ENCODE measurements around the gene MIDN. TPM values are rescaled to one million over a fixed set of nuclear protein-coding genes. Genes with fewer than 3 reads are reported as not detected.

MIDN gene
- 2.2 and 2.5 TPM in 2 replicates for total RNA-seq (2012; rRNA removed)
- 24.1 and 26.0 TPM in 2 replicates for polyA plus RNA-seq (2012; rRNA removed)
- polyA plus RNA-seq (2012; cell fraction: cytosol; rRNA removed): 39.2 and 47.7 TPM in 2 replicates
- 97.0 and 144 TPM in 2 replicates for polyA plus RNA-seq (2012; cell fraction: nucleus; rRNA removed; ENCODE audit: low replicate concordance)
- percentile 91 among the genes with signal in this experiment for Bru-seq, nascent RNA
- percentile 87 among the genes with signal in this experiment for BruChase-seq, experiment 1, labeled RNA remaining after a 6-hour chase
- BruChase-seq, experiment 2, labeled RNA remaining after a 2-hour chase: percentile 92 among the genes with signal in this experiment
- long read RNA-seq, partial matches to known transcripts: 20 of 23 reads
- long read RNA-seq, other reads (novel, unspliced or antisense): 3 of 23 reads

DNA sequence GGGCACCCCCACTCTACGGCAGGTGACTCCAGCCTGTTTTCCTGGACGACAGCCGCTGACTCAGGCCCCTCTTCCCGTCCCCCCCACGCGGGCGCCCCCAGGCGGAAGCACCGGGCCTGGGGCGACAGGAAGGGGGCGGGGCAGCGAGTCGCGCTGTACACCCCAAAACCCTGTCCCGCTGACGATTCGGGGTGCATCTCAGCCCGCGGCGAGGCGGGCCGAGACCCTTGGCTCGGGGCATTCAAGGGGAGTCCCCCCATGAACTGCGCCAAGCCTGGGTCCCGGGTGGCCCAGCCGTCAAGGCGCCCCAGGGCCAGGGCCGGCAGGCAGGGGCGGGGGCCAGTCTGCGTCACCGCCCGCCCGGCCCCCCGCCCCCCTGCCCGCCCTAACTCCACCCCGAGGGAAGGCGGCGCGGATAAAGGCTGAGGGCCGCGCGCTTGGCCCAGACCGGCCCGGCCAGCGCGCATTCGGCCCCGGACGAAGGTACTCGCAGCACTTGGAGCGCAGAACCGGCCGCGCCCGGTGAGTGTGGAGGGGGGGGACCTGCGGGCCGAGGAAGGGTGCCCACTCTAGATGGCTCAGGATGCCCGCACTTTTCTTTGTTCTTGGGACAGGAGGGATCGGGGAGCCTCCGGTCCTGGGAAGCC, at the start of gene MIDN:
Gene MIDN, plus strand, starts transcription at position 445 of the 647 bp plus-strand sequence. CDS start 1,714 bp downstream, outside the sequence.
- H3K18ac ChIP-seq (ENCODE audit: low read depth, low read length): peak within 1 kb of the TSS; percentile 80; the same call in 1 of the 2 replicates
- H2BK5ac ChIP-seq (ENCODE audit: low read depth, low read length, poor library complexity, severe bottlenecking): peak within 1 kb of the TSS; percentile 97
- H2BK20ac ChIP-seq (ENCODE audit: low read depth, low read length): peak within 1 kb of the TSS; percentile 46; the same call in 1 of the 2 replicates
- H2BK15ac ChIP-seq (ENCODE audit: low read depth, low read length): peak within 1 kb of the TSS; percentile 30; the same call in 1 of the 3 replicates
- no peaks in the 10 kb centered on the region for H3K27me3 ChIP-seq (ENCODE audit: control insufficient read depth, insufficient read depth, low read length)
- CTCF ChIA-PET: no interaction called here
- DNase-seq (peak; percentile 86), ATAC-seq (ENCODE audit: low read depth) (peak; percentile 40)
- H3K79me1 ChIP-seq (ENCODE audit: low read depth in 1 of 2, low read length in 2 of 2): peaks cover 0 to 42% of the 10 kb centered on the region in 2 experiments; a peak in 2 of 4 replicates
- H3K4me2 ChIP-seq (ENCODE audit: low read depth, low read length): peak within 1 kb of the TSS; percentile 89
- H3K36me3 ChIP-seq (ENCODE audit: control insufficient read depth, insufficient read depth, low read length): peaks cover 22% of the 10 kb centered on the region
- no peaks in the 10 kb centered on the region for H3K9me1 ChIP-seq (ENCODE audit: insufficient read depth, low read length)
- H3K23ac ChIP-seq (ENCODE audit: low read depth, low read length): peak within 1 kb of the TSS; percentile 78
- peak within 1 kb of the TSS; percentile 98 for H3K27ac ChIP-seq (ENCODE audit: insufficient read depth, low read length)
- H4K20me1 ChIP-seq (ENCODE audit: insufficient read depth, low read length): peaks cover 52% of the 10 kb centered on the region
- 0 out of 2 replicates have a peak within 1 kb of the TSS, but pooled peaks have one; percentile 60 for H4K5ac ChIP-seq (ENCODE audit: low read depth, low read length)
- H2BK120ac ChIP-seq (ENCODE audit: low read depth, low read length): peak within 1 kb of the TSS; percentile 94
- peak within 1 kb of the TSS; percentile 98 for H3K14ac ChIP-seq (replicated peaks; ENCODE audit: low read depth, low read length)
- dilution Hi-C loops (cut with HindIII; ENCODE audit: low sequenced_read_pairs, unreplicated experiment): no loop called here
- peak within 1 kb of the TSS; percentile 100 for H2AK9ac ChIP-seq (replicated peaks; ENCODE audit: low read depth, low read length, poor library complexity)
- peak within 1 kb of the TSS; percentile 94 for H2AFZ ChIP-seq (replicated peaks; ENCODE audit: low read length, poor library complexity)
- H3K4me1 ChIP-seq (ENCODE audit: control insufficient read depth, insufficient read depth, low read length): peaks cover 14% of the 10 kb centered on the region
- H3K9ac ChIP-seq (ENCODE audit: low read depth, low read length): peak within 1 kb of the TSS; percentile 94
- no TSS peak for BruUV-seq (replicated peaks)
- peak within 1 kb of the TSS in 1 of 2 experiments; percentile 85; a peak in 2 of 4 replicates for H4K8ac ChIP-seq (ENCODE audit: low read depth in 2 of 2, low read length in 2 of 2)
- intact Hi-C loops (cut with micrococcal nuclease): loop anchor here (1.0 kb wide), 1 partner anchor 18 kb away; no protein-coding TSS in a partner anchor
- no peaks in the 10 kb centered on the region for H3K9me3 ChIP-seq (ENCODE audit: control insufficient read depth, insufficient read depth, low read length)
- peak within 1 kb of the TSS; percentile 95 for H4K91ac ChIP-seq (ENCODE audit: insufficient read depth, low read depth, low read length)
- H3K4ac ChIP-seq (ENCODE audit: low read depth, low read length): peak within 1 kb of the TSS; percentile 95
- peak within 1 kb of the TSS; percentile 98 for H2AK5ac ChIP-seq (ENCODE audit: low read depth, low read length)
- WGBS, 2 experiments (ENCODE audit: extremely low coverage in 2 of 2, insufficient read length in 1 of 2): 0% methylated on average over 1 of the region's 60 CpGs; no CpG with 5 or more reads in 1 of the 2 experiments
- POLR2A ChIA-PET (ENCODE audit: unreplicated experiment): interaction anchor here (1.0 kb wide), 1 partner anchor 21 kb away, joined by 3 read pairs; no protein-coding TSS in a partner anchor
- H3K56ac ChIP-seq (ENCODE audit: extremely low read depth, insufficient read depth, low read length): peak within 1 kb of the TSS; percentile 90
- in situ Hi-C loops (cut with MboI; ENCODE audit: low sequenced_read_pairs): no loop called here
- peak within 1 kb of the TSS; percentile 93 for H3K4me3 ChIP-seq (ENCODE audit: insufficient read depth, low read depth, low read length)
- no peak for TF ChIP-seq RFX5 (IDR thresholded peaks at IDR 0.05; ENCODE audit: low read depth, low read length)
- TF ChIP-seq, protein P1, sequence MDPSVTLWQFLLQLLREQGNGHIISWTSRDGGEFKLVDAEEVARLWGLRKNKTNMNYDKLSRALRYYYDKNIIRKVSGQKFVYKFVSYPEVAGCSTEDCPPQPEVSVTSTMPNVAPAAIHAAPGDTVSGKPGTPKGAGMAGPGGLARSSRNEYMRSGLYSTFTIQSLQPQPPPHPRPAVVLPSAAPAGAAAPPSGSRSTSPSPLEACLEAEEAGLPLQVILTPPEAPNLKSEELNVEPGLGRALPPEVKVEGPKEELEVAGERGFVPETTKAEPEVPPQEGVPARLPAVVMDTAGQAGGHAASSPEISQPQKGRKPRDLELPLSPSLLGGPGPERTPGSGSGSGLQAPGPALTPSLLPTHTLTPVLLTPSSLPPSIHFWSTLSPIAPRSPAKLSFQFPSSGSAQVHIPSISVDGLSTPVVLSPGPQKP (IDR thresholded peaks at IDR 0.05; ENCODE audit: borderline replicate concordance, low read depth, low read length): no peak
- TF ChIP-seq MXI1 (IDR thresholded peaks at IDR 0.05; ENCODE audit: borderline replicate concordance, low read depth, low read length): peak; percentile 11; the same call in 1 of the 2 replicates
- 0 out of 2 replicates have a peak, but pooled peaks have one; percentile 14 for TF ChIP-seq NFE2L2 (IDR thresholded peaks at IDR 0.05; ENCODE audit: low read depth, low read length)
- peak; percentile 98 for TF ChIP-seq POLR2A (IDR thresholded peaks at IDR 0.05; ENCODE audit: low read depth, low read length)
- TF ChIP-seq CHD1 (IDR thresholded peaks at IDR 0.05; ENCODE audit: low read depth, low read length): no peak
- TF ChIP-seq RAD21 (IDR thresholded peaks at IDR 0.05; ENCODE audit: low read length): no peak
- TF ChIP-seq CEBPB (IDR thresholded peaks at IDR 0.05; ENCODE audit: low read depth, low read length): no peak
- TF ChIP-seq, protein P2, sequence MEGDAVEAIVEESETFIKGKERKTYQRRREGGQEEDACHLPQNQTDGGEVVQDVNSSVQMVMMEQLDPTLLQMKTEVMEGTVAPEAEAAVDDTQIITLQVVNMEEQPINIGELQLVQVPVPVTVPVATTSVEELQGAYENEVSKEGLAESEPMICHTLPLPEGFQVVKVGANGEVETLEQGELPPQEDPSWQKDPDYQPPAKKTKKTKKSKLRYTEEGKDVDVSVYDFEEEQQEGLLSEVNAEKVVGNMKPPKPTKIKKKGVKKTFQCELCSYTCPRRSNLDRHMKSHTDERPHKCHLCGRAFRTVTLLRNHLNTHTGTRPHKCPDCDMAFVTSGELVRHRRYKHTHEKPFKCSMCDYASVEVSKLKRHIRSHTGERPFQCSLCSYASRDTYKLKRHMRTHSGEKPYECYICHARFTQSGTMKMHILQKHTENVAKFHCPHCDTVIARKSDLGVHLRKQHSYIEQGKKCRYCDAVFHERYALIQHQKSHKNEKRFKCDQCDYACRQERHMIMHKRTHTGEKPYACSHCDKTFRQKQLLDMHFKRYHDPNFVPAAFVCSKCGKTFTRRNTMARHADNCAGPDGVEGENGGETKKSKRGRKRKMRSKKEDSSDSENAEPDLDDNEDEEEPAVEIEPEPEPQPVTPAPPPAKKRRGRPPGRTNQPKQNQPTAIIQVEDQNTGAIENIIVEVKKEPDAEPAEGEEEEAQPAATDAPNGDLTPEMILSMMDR (conservative IDR thresholded peaks at IDR 0.05; ENCODE audit: low read depth, low read length): peak; percentile 43; the same call in 1 of the 2 replicates
- no peak for TF ChIP-seq SMC3 (IDR thresholded peaks at IDR 0.05; ENCODE audit: low read depth, low read length)
- TF ChIP-seq FOS (IDR thresholded peaks at IDR 0.05; ENCODE audit: low read depth, low read length): peak; percentile 56
- peak; percentile 81 for TF ChIP-seq BHLHE40 (IDR thresholded peaks at IDR 0.05; ENCODE audit: low read depth, low read length)
- TF ChIP-seq MAZ (IDR thresholded peaks at IDR 0.05; ENCODE audit: borderline replicate concordance, low read depth, low read length): peak; percentile 87
- TF ChIP-seq RCOR1 (IDR thresholded peaks at IDR 0.05; ENCODE audit: insufficient replicate concordance, low read length): no peak
